ENCODE data around the gene RTL10. TPM values are rescaled to one million over a fixed set of nuclear protein-coding genes. Genes with fewer than 3 reads are reported as not detected.
"Not testable (repeated sequence)": the region's sequence is repeated elsewhere in the genome, so short reads cannot be mapped to it uniquely, and the experiment has no call there.

Gene RTL10
- total and polyA plus RNA-seq, 9 donors: 7.1 to 54.3 (median 15.3) TPM

- intact Hi-C loops (cut with DNase I): no loop called here
- peaks cover 2% of the 10 kb centered on the region for H3K4me1 ChIP-seq (ENCODE audit: insufficient read depth)
- no peak for TF ChIP-seq POLR2A (IDR thresholded peaks at IDR 0.05)
- TF ChIP-seq EP300 (IDR thresholded peaks at IDR 0.05): no peak
- TF ChIP-seq CTCF (IDR thresholded peaks at IDR 0.05): no peak
- no peaks in the 10 kb centered on the region for H3K9me3 ChIP-seq
- H3K4me3 ChIP-seq: no peak overlapping the region
- no peaks in the 10 kb centered on the region for H3K27me3 ChIP-seq
- WGBS, 3 donors: 69 to 82% (median 81%) methylated on average over 23 to 26 of the region's 26 CpGs
- no peaks in the 10 kb centered on the region for H3K36me3 ChIP-seq
- no peak overlapping the region for H3K27ac ChIP-seq
- DNase-seq: no peak
Measured at GRCh38 chr22:19884954-19885751, 30.5 kb upstream of the RTL10 start.

GRCh38 chr22:19884161-19884953 lies 29.7 kb upstream of the RTL10 start:
- no peaks in the 10 kb centered on the region for H3K9me3 ChIP-seq
- H3K4me1 ChIP-seq (ENCODE audit: insufficient read depth): peaks cover 2% of the 10 kb centered on the region
- peak in 2 of 5 donors; percentile 20 to 24 for DNase-seq
- no peak overlapping the region for H3K27ac ChIP-seq
- WGBS, 3 donors: 83 to 91% (median 90%) methylated on average over 14 to 15 of the region's 15 CpGs
- H3K4me3 ChIP-seq: no peak overlapping the region
- TF ChIP-seq POLR2A (IDR thresholded peaks at IDR 0.05) (no peak), EP300 (IDR thresholded peaks at IDR 0.05) (no peak), CTCF (IDR thresholded peaks at IDR 0.05) (no peak)
- H3K27me3 ChIP-seq: no peaks in the 10 kb centered on the region
- intact Hi-C loops (cut with DNase I): no loop called here
- H3K36me3 ChIP-seq: no peaks in the 10 kb centered on the region

GRCh38 chr22:19883446-19883845 lies 28.8 kb upstream of the RTL10 start:
- DNase-seq; H3K9me3 ChIP-seq; H3K4me1 ChIP-seq (ENCODE audit: insufficient read depth); H3K27me3 ChIP-seq; H3K4me3 ChIP-seq; H3K36me3 ChIP-seq; H3K27ac ChIP-seq; intact Hi-C loops (cut with DNase I): not testable (repeated sequence)
- WGBS, 3 donors: 93 to 95% (median 95%) methylated on average over 8 of the region's 8 CpGs

- no peak overlapping the region for H3K27ac ChIP-seq
- TF ChIP-seq EP300 (IDR thresholded peaks at IDR 0.05) (no peak), POLR2A (IDR thresholded peaks at IDR 0.05) (no peak), CTCF (IDR thresholded peaks at IDR 0.05) (no peak)
Measured at GRCh38 chr22:19882446-19883381, 28.0 kb upstream of the RTL10 start.

More at GRCh38 chr22:19882446-19883381, 28.0 kb upstream of the RTL10 start:
- H3K4me1 ChIP-seq (ENCODE audit: insufficient read depth): peaks cover 2% of the 10 kb centered on the region
- no peak overlapping the region for H3K4me3 ChIP-seq
- 92% methylated on average over 26 of the region's 26 CpGs for WGBS, 3 donors
- intact Hi-C loops (cut with DNase I): no loop called here
- H3K9me3 ChIP-seq: no peaks in the 10 kb centered on the region
- peak in 3 of 5 donors; percentile 14 to 29 (median 15) for DNase-seq
- H3K27me3 ChIP-seq: no peaks in the 10 kb centered on the region
- no peaks in the 10 kb centered on the region for H3K36me3 ChIP-seq

All from ovary (tissue), 9 donors.